Transverse colon (tissue), 4 donors: ENCODE measurements around the gene GATM. TPM values are rescaled to one million over a fixed set of nuclear protein-coding genes. Genes with fewer than 3 reads are reported as not detected.

ENCODE experiments used
- DNase-seq: peaks from one replicate; pipeline ENCODE4 v3.0.0-alpha.2; 2019
- H3K27ac ChIP-seq, 4 donors: fragments of 200-600 bp; sonication (generic); 2 replicates each; pipeline ENCODE4 v1.5.1; 2016 to 2018; ENCODE audit warnings: inconsistent platforms in 4 of 4
- H3K27me3 ChIP-seq: fragments of 200-600 bp; sonication (generic); 2 replicates; pipeline ENCODE4 v1.5.1; 2017; ENCODE audit warnings: inconsistent platforms
- H3K36me3 ChIP-seq, 4 donors: fragments of 200-600 bp; sonication (generic); 2 replicates each; pipeline ENCODE4 v1.5.1; 2017 to 2019; ENCODE audit warnings: inconsistent platforms in 4 of 4
- H3K4me1 ChIP-seq, 4 donors: fragments of 200-600 bp; sonication (generic); 2 replicates each; pipeline ENCODE4 v1.5.1; 2017 to 2020; ENCODE audit warnings: inconsistent platforms in 4 of 4
- H3K4me3 ChIP-seq, 4 donors: fragments of 200-600 bp; sonication (generic); 1 replicate in 1 of 4; 2 replicates in 3 of 4; pipeline versions ENCODE4 v1.5.1 to v1.6.1; 2017 to 2019; ENCODE audit warnings: inconsistent platforms in 4 of 4
- H3K9me3 ChIP-seq, 2 donors: fragments of 200-600 bp; sonication (generic); 2 replicates each; pipeline ENCODE4 v1.5.1; 2017 to 2019; ENCODE audit warnings: inconsistent platforms in 2 of 2
- CTCF ChIP-seq, 5 experiments: fragments of 200-600 bp in 3 of 5; fragments of 450-650 bp in 2 of 5; sonication (generic) in 3 of 5; IDR thresholded peaks; 1 replicate in 2 of 5; 2 replicates in 3 of 5; pipeline ENCODE4 v1.5.1; 2016 to 2017; ENCODE audit warnings: antibody characterized with exemption in 5 of 5, inconsistent platforms in 3 of 5, mild to moderate bottlenecking in 2 of 5, moderate library complexity in 1 of 5
- EP300 ChIP-seq: sonication (generic); formaldehyde crosslinking; IDR thresholded peaks from one replicate; pipeline ENCODE4 v1.6.1; 2017; ENCODE audit warnings: antibody characterized with exemption, low read depth
- POLR2A ChIP-seq: fragments of 450-650 bp; IDR thresholded peaks from one replicate; pipeline ENCODE4 v1.6.1; 2016; ENCODE audit warnings: antibody characterized with exemption, mild to moderate bottlenecking, moderate library complexity
- POLR2AphosphoS5 ChIP-seq, 3 donors: sonication (generic); formaldehyde crosslinking; IDR thresholded peaks; one replicate each; pipeline ENCODE4 v1.6.1; 2016; ENCODE audit warnings: antibody characterized with exemption in 3 of 3
- WGBS, 2 donors: methylation state at CpG; one replicate each; pipeline ENCODE4 v1.1.5; 2018; ENCODE audit warnings: low coverage in 1 of 2; 5-methylcytosine and 5-hydroxymethylcytosine counted together
- in situ Hi-C, 4 donors: fragments of 200-750 bp; cut with MboI; loops; one replicate each; pipeline versions ENCODE4 v1.15.0 to v1.15.1; 2017; ENCODE audit warnings: low sequenced_read_pairs in 3 of 4, low pct_ligation_motif_present in 1 of 4, low pct_unique_long_range_greater_than_20kb in 1 of 4
- intact Hi-C: fragments of 100-400 bp; cut with DNase I; formaldehyde crosslinking; loops from one replicate; pipeline ENCODE4 v1.15.1; 2023; ENCODE audit warnings: low total_unique reads
- total RNA-seq, 4 donors: library from RNA; depleted of rRNA; stranded (reverse); fragments of >200 nt; gene quantifications; one replicate each; pipeline ENCODE4 v1.1.0, GENCODE V29; 2016

Gene GATM
- total RNA-seq, 4 donors from 2014 or later, result 15.9 to 96.9 (median 18.6) TPM

GRCh38 chr15:45399381-45400212, 21.3 kb upstream of the GATM start:
- intact Hi-C loops (loop anchor here (10.0 kb wide), 2 partner anchors 95 to 235 kb away; no protein-coding TSS in a partner anchor), in situ Hi-C loops (loop anchor here (10.0 to 25.0 kb wide), 4 partner anchors 95 to 237 kb away; partner anchors contain the start of gene SHF (in 2 of the 4))
- H3K36me3 ChIP-seq, result no peaks in the 10 kb centered on the region
- no peak for TF ChIP-seq EP300
- TF ChIP-seq CTCF (IDR thresholded peaks at IDR 0.05), result peak; percentile 72 to 79 (median 77)
- no peak for TF ChIP-seq POLR2AphosphoS5 (IDR thresholded peaks at IDR 0.05)
- TF ChIP-seq POLR2A, result no peak
- 23 to 49% methylated on average over 4 to 6 of the region's 6 CpGs for WGBS, 2 donors
- H3K27me3 ChIP-seq, result no peaks in the 10 kb centered on the region
- H3K27ac ChIP-seq, result no peak overlapping the region
- no peaks in the 10 kb centered on the region for H3K9me3 ChIP-seq
- H3K4me1 ChIP-seq, result peaks cover 0 to 20% (median 16%) of the 10 kb centered on the region in 4 donors
- DNase-seq, result no peak
- no peak overlapping the region for H3K4me3 ChIP-seq

- no peak for DNase-seq
- intact Hi-C loops, result loop anchor here (10.0 kb wide), 2 partner anchors 92 to 232 kb away; no protein-coding TSS in a partner anchor
- H3K4me3 ChIP-seq, result no peak overlapping the region
Measured at GRCh38 chr15:45397116-45397665, 18.8 kb upstream of the GATM start.

GRCh38 chr15:45395943-45396342, 17.6 kb upstream of the GATM start:
- WGBS, 2 donors, result 76% methylated on average over 4 of the region's 4 CpGs; no CpG with 5 or more reads in 1 of the 2 donors
- DNase-seq, result no peak
- no peaks in the 10 kb centered on the region for H3K9me3 ChIP-seq
- H3K27me3 ChIP-seq, result no peaks in the 10 kb centered on the region
- H3K4me1 ChIP-seq, result peaks cover 0 to 2% (median under 1%) of the 10 kb centered on the region in 4 donors
- H3K36me3 ChIP-seq, result no peaks in the 10 kb centered on the region
- H3K4me3 ChIP-seq, result no peak overlapping the region
- in situ Hi-C loops, result loop anchor here (10.0 to 25.0 kb wide), 4 partner anchors 91 to 234 kb away; partner anchors contain the start of gene SHF (in 2 of the 4)
- intact Hi-C loops, result loop anchor here (10.0 kb wide), 2 partner anchors 91 to 231 kb away; no protein-coding TSS in a partner anchor
- H3K27ac ChIP-seq, result no peak overlapping the region
- no peak for TF ChIP-seq POLR2AphosphoS5 (IDR thresholded peaks at IDR 0.05)
- TF ChIP-seq CTCF (IDR thresholded peaks at IDR 0.05), result no peak
- TF ChIP-seq EP300, result no peak
- no peak for TF ChIP-seq POLR2A

More at GRCh38 chr15:45397116-45397665, 18.8 kb upstream of the GATM start:
- Histone ChIP-seq H3K36me3 (no peaks in the 10 kb centered on the region), H3K27me3 (no peaks in the 10 kb centered on the region), H3K9me3 (no peaks in the 10 kb centered on the region), H3K27ac (no peak overlapping the region), H3K4me1 (peaks cover 0 to 9% (median 5%) of the 10 kb centered on the region in 4 donors)
- TF ChIP-seq EP300 (no peak), POLR2A (no peak), POLR2AphosphoS5 (IDR thresholded peaks at IDR 0.05) (no peak), CTCF (IDR thresholded peaks at IDR 0.05) (no peak)
- in situ Hi-C loops, result loop anchor here (10.0 to 25.0 kb wide), 4 partner anchors 92 to 235 kb away; partner anchors contain the start of gene SHF (in 2 of the 4)
- WGBS, 2 donors, result 60 to 62% methylated on average over 1 to 6 of the region's 6 CpGs

GRCh38 chr15:45394681-45395080, 16.3 kb upstream of the GATM start:
- H3K9me3 ChIP-seq, result no peaks in the 10 kb centered on the region
- 89 to 100% methylated on average over 2 of the region's 2 CpGs for WGBS, 2 donors
- DNase-seq, result no peak
- in situ Hi-C loops, result loop anchor here (10.0 to 25.0 kb wide), 4 partner anchors 90 to 232 kb away; partner anchors contain the start of gene SHF (in 2 of the 4)
- TF ChIP-seq CTCF (IDR thresholded peaks at IDR 0.05) (no peak), EP300 (no peak), POLR2AphosphoS5 (IDR thresholded peaks at IDR 0.05) (no peak), POLR2A (no peak)
- no peak overlapping the region for H3K27ac ChIP-seq
- H3K4me1 ChIP-seq, result no peaks in the 10 kb centered on the region
- H3K27me3 ChIP-seq, result no peaks in the 10 kb centered on the region
- no peaks in the 10 kb centered on the region for H3K36me3 ChIP-seq
- H3K4me3 ChIP-seq, result no peak overlapping the region
- intact Hi-C loops, result loop anchor here (10.0 kb wide), 2 partner anchors 90 to 230 kb away; no protein-coding TSS in a partner anchor
